ENCODE data around the gene CACNG4. TPM values are rescaled to one million over a fixed set of nuclear protein-coding genes. Genes with fewer than 3 reads are reported as not detected.

CACNG4 gene
- total RNA-seq, 6 donors from 2014 or later, result 2.1 to 27.8 (median 8.0) TPM

- TF ChIP-seq POLR2AphosphoS5 (IDR thresholded peaks at IDR 0.05), result no peak
- no peak for TF ChIP-seq EP300 (IDR thresholded peaks at IDR 0.05)
- no peak for TF ChIP-seq POLR2A (IDR thresholded peaks at IDR 0.05)
- no peak for TF ChIP-seq CTCF (IDR thresholded peaks at IDR 0.05)
- no peaks in the 10 kb centered on the region for H3K4me1 ChIP-seq
- no peak for ATAC-seq (ENCODE audit: low FRiP score in 2 of 2)
- no peaks in the 10 kb centered on the region for H3K27me3 ChIP-seq
- no peaks in the 10 kb centered on the region for H3K36me3 ChIP-seq
- no peak overlapping the region for H3K4me3 ChIP-seq
- no peak for DNase-seq
- H3K27ac ChIP-seq, result no peak overlapping the region
- H3K9me3 ChIP-seq, result no peaks in the 10 kb centered on the region
- WGBS, 2 donors, result 90% methylated on average over 18 of the region's 18 CpGs
Measured at GRCh38 chr17:67056746-67057490, 92.4 kb downstream of the CACNG4 start.

GRCh38 chr17:67058036-67058435 lies 93.5 kb downstream of the CACNG4 start:
- no peaks in the 10 kb centered on the region for H3K36me3 ChIP-seq
- H3K4me3 ChIP-seq, result no peak overlapping the region
- no peak overlapping the region for H3K27ac ChIP-seq
- no peaks in the 10 kb centered on the region for H3K4me1 ChIP-seq
- TF ChIP-seq EP300 (IDR thresholded peaks at IDR 0.05) (no peak), POLR2A (IDR thresholded peaks at IDR 0.05) (no peak), CTCF (IDR thresholded peaks at IDR 0.05) (no peak), POLR2AphosphoS5 (IDR thresholded peaks at IDR 0.05) (no peak)
- ATAC-seq (ENCODE audit: low FRiP score in 2 of 2) (no peak), DNase-seq (no peak)
- H3K27me3 ChIP-seq, result no peaks in the 10 kb centered on the region
- WGBS, 2 donors, result 93 to 96% methylated on average over 8 of the region's 8 CpGs
- no peaks in the 10 kb centered on the region for H3K9me3 ChIP-seq

GRCh38 chr17:67059372-67059771 lies 94.9 kb downstream of the CACNG4 start:
- TF ChIP-seq POLR2AphosphoS5 (IDR thresholded peaks at IDR 0.05) (no peak), CTCF (IDR thresholded peaks at IDR 0.05) (no peak), EP300 (IDR thresholded peaks at IDR 0.05) (no peak), POLR2A (IDR thresholded peaks at IDR 0.05) (no peak)
- no peak for ATAC-seq (ENCODE audit: low FRiP score in 2 of 2)
- H3K4me3 ChIP-seq, result no peak overlapping the region
- H3K9me3 ChIP-seq, result no peaks in the 10 kb centered on the region
- no peaks in the 10 kb centered on the region for H3K4me1 ChIP-seq
- H3K36me3 ChIP-seq, result no peaks in the 10 kb centered on the region
- WGBS, 2 donors, result 82 to 88% methylated on average over 6 of the region's 6 CpGs
- H3K27me3 ChIP-seq, result no peaks in the 10 kb centered on the region
- H3K27ac ChIP-seq, result no peak overlapping the region
- DNase-seq, result no peak

GRCh38 chr17:67063141-67063540 lies 98.6 kb downstream of the CACNG4 start:
- WGBS, 2 donors, result 81 to 85% methylated on average over 6 of the region's 6 CpGs
- H3K36me3 ChIP-seq, result no peaks in the 10 kb centered on the region
- DNase-seq, result no peak
- no peaks in the 10 kb centered on the region for H3K9me3 ChIP-seq
- ATAC-seq (ENCODE audit: low FRiP score in 2 of 2), result no peak
- no peaks in the 10 kb centered on the region for H3K27me3 ChIP-seq
- no peaks in the 10 kb centered on the region for H3K4me1 ChIP-seq
- no peak overlapping the region for H3K27ac ChIP-seq
- TF ChIP-seq POLR2AphosphoS5 (IDR thresholded peaks at IDR 0.05), result no peak
- no peak for TF ChIP-seq POLR2A (IDR thresholded peaks at IDR 0.05)
- no peak for TF ChIP-seq EP300 (IDR thresholded peaks at IDR 0.05)
- no peak for TF ChIP-seq CTCF (IDR thresholded peaks at IDR 0.05)
- H3K4me3 ChIP-seq, result no peak overlapping the region

- 56 to 67% methylated on average over 2 of the region's 2 CpGs for WGBS, 2 donors
- H3K27ac ChIP-seq, result no peak overlapping the region
Measured at GRCh38 chr17:67066717-67067116, 102.2 kb downstream of the CACNG4 start.

More at GRCh38 chr17:67066717-67067116, 102.2 kb downstream of the CACNG4 start:
- Histone ChIP-seq H3K4me3 (no peak overlapping the region), H3K36me3 (no peaks in the 10 kb centered on the region), H3K27me3 (no peaks in the 10 kb centered on the region), H3K4me1 (peaks cover 0 to 8% (median 0%) of the 10 kb centered on the region in 4 donors), H3K9me3 (no peaks in the 10 kb centered on the region)
- no peak for ATAC-seq (ENCODE audit: low FRiP score in 2 of 2)
- DNase-seq, result no peak
- TF ChIP-seq POLR2A (IDR thresholded peaks at IDR 0.05), result no peak
- no peak for TF ChIP-seq EP300 (IDR thresholded peaks at IDR 0.05)
- TF ChIP-seq POLR2AphosphoS5 (IDR thresholded peaks at IDR 0.05), result no peak
- no peak for TF ChIP-seq CTCF (IDR thresholded peaks at IDR 0.05)

All from upper lobe of left lung (tissue), 6 donors.